A549 treated with CpdA at 1 μM for 4 hours (cell line): ENCODE measurements around the gene ACSM6. TPM values are rescaled to one million over a fixed set of nuclear protein-coding genes. Genes with fewer than 3 reads are reported as not detected.

Source experiments
- total RNA-seq: library from RNA; stranded (reverse); fragments of 200-300 nt; extraction: Qiagen RNA extraction; gene quantifications from 5 replicates; pipeline ENCODE4 v1.2.3, GENCODE V29; 2022; ENCODE audit warnings: low read depth

Gene ACSM6
- not detected in 5 replicates for total RNA-seq

GRCh38 chr10:95193944-95194343, at the start of gene ACSM6:
ACSM6 (plus strand) TSS chr10:95194238; CDS start chr10:95194486, 248 bp downstream.

Other genes starting within 250 kb of the ACSM6 start
- 0.17 TPM in 1 of 5 replicates, not detected in the others for gene CYP2C8, start 124.7 kb upstream of the ACSM6 start, total RNA-seq
- gene PDLIM1, start 96.8 kb downstream of the ACSM6 start, total RNA-seq, result 143 to 157 TPM (median 154 TPM) in 5 replicates